NOMO-1 treated with DMSO at 0.1 percent for 48 hours (cell line): Measurements from ENCODE around the gene RCOR2.
A peak's percentile ranks its signal among the peaks of the same experiment; 100 is the strongest.

Experiments used
- DNase-seq: peaks from one replicate; lab custom pipeline; 2025; ENCODE audit not compliant: unreplicated experiment; lab: John Stamatoyannopoulos, UW

RCOR2 gene

GRCh38 chr11:63907808-63908530, 9.0 kb downstream of the RCOR2 start:
- DNase-seq, result no peak

GRCh38 chr11:63907063-63907462, 9.9 kb downstream of the RCOR2 start:
- no peak for DNase-seq

GRCh38 chr11:63906585-63906984, 10.4 kb downstream of the RCOR2 start:
- DNase-seq, result no peak

GRCh38 chr11:63906087-63906486, 10.9 kb downstream of the RCOR2 start:
- DNase-seq, result no peak

GRCh38 chr11:63905179-63905578, 11.8 kb downstream of the RCOR2 start:
- DNase-seq, result no peak

GRCh38 chr11:63904743-63905142, 12.2 kb downstream of the RCOR2 start:
- DNase-seq, result no peak

GRCh38 chr11:63903884-63904283, 13.1 kb downstream of the RCOR2 start:
- no peak for DNase-seq

- DNase-seq, result no peak
Measured at GRCh38 chr11:63901660-63902059, 15.3 kb downstream of the RCOR2 start.

GRCh38 chr11:63897459-63898146, 19.4 kb downstream of the RCOR2 start:
- no peak for DNase-seq

GRCh38 chr11:63896071-63896470, 20.9 kb downstream of the RCOR2 start:
- no peak for DNase-seq

- no peak for DNase-seq
Measured at GRCh38 chr11:63893355-63893754, 23.6 kb downstream of the RCOR2 start.

- no peak for DNase-seq
Measured at GRCh38 chr11:63892228-63892627, 24.7 kb downstream of the RCOR2 start.

GRCh38 chr11:63890368-63890767, 26.6 kb downstream of the RCOR2 start:
- DNase-seq, result no peak

GRCh38 chr11:63889344-63889743, 27.6 kb downstream of the RCOR2 start:
- DNase-seq, result no peak

GRCh38 chr11:63888170-63889086, 28.5 kb downstream of the RCOR2 start:
- peak; percentile 77 for DNase-seq

GRCh38 chr11:63887386-63887999, 29.5 kb downstream of the RCOR2 start:
- no peak for DNase-seq

GRCh38 chr11:63884196-63884932, 32.6 kb downstream of the RCOR2 start:
- DNase-seq, result no peak

- DNase-seq, result no peak
Measured at GRCh38 chr11:63883791-63884190, 33.2 kb downstream of the RCOR2 start.

- DNase-seq, result peak; percentile 17
Measured at GRCh38 chr11:63882555-63883242, 34.3 kb downstream of the RCOR2 start.

GRCh38 chr11:63880403-63880790, 36.6 kb downstream of the RCOR2 start:
- DNase-seq, result no peak
